Endothelial cell of umbilical vein (primary cell): ENCODE measurements around the gene RHD. TPM values are rescaled to one million over a fixed set of nuclear protein-coding genes. Genes with fewer than 3 reads are reported as not detected.

Experiments
- BruUV-seq: library from RNA; stranded (reverse); fragments of 400-500 nt; replicated peaks from 2 replicates; lab custom pipeline; 2021; lab: Mats Ljungman, UMichigan
- CTCF ChIA-PET: fragments of 300-600, 350-600 bp; sonication (Branson Sonifier 250); formaldehyde crosslinking; loops from one replicate; lab custom pipeline; 2021; ENCODE audit warnings: antibody characterized with exemption, inconsistent platforms; lab: Charles Lee
- POLR2A ChIA-PET: fragments of 300-600, 350-600 bp; sonication (Branson Sonifier 250); formaldehyde crosslinking; loops from one replicate; lab custom pipeline; 2021; ENCODE audit warnings: antibody characterized with exemption, inconsistent platforms; lab: Charles Lee
- DNase-seq: peaks from one replicate; pipeline ENCODE4 v3.0.0-alpha.2; 2011; ENCODE audit warnings: low read depth, low spot score
- FAIRE-seq: peaks from 2 replicates; lab custom pipeline; 2011; peaks lifted over from hg19 to GRCh38; lab: Jason Lieb, UNC
- H2AFZ ChIP-seq: 2 replicates; pipeline ENCODE4 v1.6.0; 2012; ENCODE audit warnings: low read depth, low read length, control low read depth, inconsistent platforms
- H3K27ac ChIP-seq: 2 replicates; pipeline ENCODE4 v1.5.1; 2011; ENCODE audit warnings: low read depth, mild to moderate bottlenecking, control low read depth, low read length, moderate library complexity; ENCODE audit not compliant: insufficient read depth
- H3K27me3 ChIP-seq, 2 experiments: 2 replicates each; pipeline versions ENCODE4 v1.6.0 to v1.6.1; 2011; ENCODE audit warnings: low read length in 2 of 2, mixed read lengths in 1 of 2; ENCODE audit not compliant: control insufficient read depth in 2 of 2, insufficient read depth in 2 of 2
- H3K36me3 ChIP-seq, 2 experiments: 2 replicates in 1 of 2; 3 replicates in 1 of 2; pipeline ENCODE4 v1.5.1; 2011; ENCODE audit warnings: low read length in 2 of 2, mild to moderate bottlenecking in 1 of 2, moderate library complexity in 1 of 2; ENCODE audit not compliant: control insufficient read depth in 2 of 2, insufficient read depth in 2 of 2; ENCODE audit errors: extremely low read depth in 1 of 2
- H3K4me1 ChIP-seq: 3 replicates; pipeline ENCODE4 v1.5.1; 2011; ENCODE audit warnings: mild to moderate bottlenecking, low read length; ENCODE audit not compliant: control insufficient read depth, insufficient read depth; ENCODE audit errors: extremely low read depth
- H3K4me2 ChIP-seq: 2 replicates; pipeline ENCODE4 v1.6.1; 2011; ENCODE audit warnings: low read length, control low read depth, mixed read lengths; ENCODE audit not compliant: insufficient read depth
- H3K4me3 ChIP-seq, 3 experiments: fragments of 200-600 bp in 1 of 3; sonication (generic), shearing (Covaris generic) in 1 of 3; replicated peaks in 1 of 3; 2 replicates each; pipeline ENCODE4 v1.5.1; 2011 to 2016; ENCODE audit warnings: control low read depth in 3 of 3, low read length in 3 of 3, mild to moderate bottlenecking in 2 of 3, inconsistent platforms in 1 of 3, low read depth in 1 of 3, moderate library complexity in 1 of 3; ENCODE audit not compliant: insufficient read depth in 1 of 3
- H3K79me2 ChIP-seq: 2 replicates; pipeline ENCODE4 v1.6.0; 2012; ENCODE audit warnings: low read length, inconsistent platforms; ENCODE audit not compliant: control insufficient read depth, insufficient read depth
- H3K9ac ChIP-seq: replicated peaks from 2 replicates; pipeline ENCODE3; 2011; ENCODE audit warnings: low read length, control low read depth; ENCODE audit not compliant: insufficient read depth; ENCODE audit errors: extremely low read depth
- H3K9me1 ChIP-seq: replicated peaks from 3 replicates; pipeline ENCODE4 v1.6.0; 2011; ENCODE audit warnings: mild to moderate bottlenecking, low read length; ENCODE audit not compliant: control insufficient read depth, insufficient read depth; ENCODE audit errors: extremely low read depth
- H3K9me3 ChIP-seq: replicated peaks from 2 replicates; pipeline ENCODE4 v1.5.1; 2012; ENCODE audit warnings: low read length, inconsistent platforms; ENCODE audit not compliant: control insufficient read depth, insufficient read depth
- H4K20me1 ChIP-seq: replicated peaks from 2 replicates; pipeline ENCODE3; 2011; ENCODE audit warnings: mild to moderate bottlenecking, low read length; ENCODE audit not compliant: control insufficient read depth, insufficient read depth; ENCODE audit errors: extremely low read depth
- CTCF ChIP-seq, 2 donors: IDR thresholded peaks; 1 replicate in 1 of 2; 2 replicates in 1 of 2; pipeline ENCODE4 v1.5.1; 2011; ENCODE audit warnings: low read length in 2 of 2, mild to moderate bottlenecking in 2 of 2, moderate library complexity in 2 of 2, control low read depth in 1 of 2, inconsistent platforms in 1 of 2, low read depth in 1 of 2; ENCODE audit not compliant: insufficient read depth in 1 of 2; ENCODE audit errors: extremely low read depth in 1 of 2
- EZH2 ChIP-seq: IDR thresholded peaks from 2 replicates; pipeline ENCODE4 v1.6.1; 2012; ENCODE audit warnings: borderline replicate concordance, low read depth, mild to moderate bottlenecking, moderate library complexity, low read length, inconsistent platforms; ENCODE audit not compliant: severe bottlenecking
- FOS ChIP-seq: IDR thresholded peaks from 2 replicates; pipeline ENCODE4 v1.6.1; 2011; ENCODE audit warnings: mild to moderate bottlenecking, low read length, moderate library complexity, borderline replicate concordance; ENCODE audit not compliant: insufficient read depth
- JUN ChIP-seq: IDR thresholded peaks from 2 replicates; pipeline ENCODE4 v1.6.1; 2011; ENCODE audit warnings: borderline replicate concordance, low read depth; ENCODE audit not compliant: insufficient read length, insufficient read depth
- POLR2AphosphoS5 ChIP-seq: IDR thresholded peaks from 2 replicates; pipeline ENCODE4 v1.6.1; 2012; ENCODE audit warnings: low read depth, mild to moderate bottlenecking, control low read depth, low read length, moderate library complexity; ENCODE audit not compliant: insufficient read depth
- dilution Hi-C: fragments of 300-500 bp; cut with MboI; formaldehyde crosslinking; loops from one replicate; pipeline ENCODE4 v1.15.0; 2019; ENCODE audit warnings: low sequenced_read_pairs; ENCODE audit not compliant: extremely low pct_ligation_motif_present
- intact Hi-C: fragments of 100-400 bp; cut with micrococcal nuclease; formaldehyde crosslinking; loops from one replicate; pipeline ENCODE4 v1.10.0; 2022
- polyA plus RNA-seq, 4 experiments: library from polyadenylated mRNA; depleted of rRNA in 3 of 4; stranded (reverse) in 3 of 4; unstranded in 1 of 4; fragments of >200 nt; gene quantifications; 2 replicates each; pipeline versions ENCODE4 v1.2.1 to v1.2.3, GENCODE V29; 2011 to 2012; ENCODE audit warnings: missing spikeins in 1 of 4
- total RNA-seq: library from RNA; stranded (reverse); gene quantifications from 2 replicates; pipeline ENCODE4 v1.2.3, GENCODE V29; 2021

The RHD gene
- total and polyA plus RNA-seq, 2 donors (not counting 3 experiments of a cell fraction or from before 2014, with no cell fraction given): not detected

- H3K9ac ChIP-seq: no peak overlapping the region
- TF ChIP-seq JUN (peak; percentile 26), CTCF (IDR thresholded peaks at IDR 0.05; ENCODE audit: extremely low read depth in 1 of 2, insufficient read depth in 1 of 2, low read depth in 1 of 2, low read length in 2 of 2) (no peak), EZH2 (no peak), POLR2AphosphoS5 (no peak), FOS (peak; percentile 38)
- H3K4me2 ChIP-seq: no peak overlapping the region
- H3K4me1 ChIP-seq: peaks cover 12% of the 10 kb centered on the region
- no peaks in the 10 kb centered on the region for H3K79me2 ChIP-seq
- no peak overlapping the region for H3K27ac ChIP-seq
- H3K4me3 ChIP-seq: no peak overlapping the region
- ChIA-PET CTCF (interaction anchor here (2.2 kb wide), 1 partner anchor 9 kb away, joined by 5 read pairs; the partner anchor contains the start of gene SYF2), POLR2A (no interaction called here)
- no peaks in the 10 kb centered on the region for H3K9me1 ChIP-seq
- dilution Hi-C loops (no loop called here), intact Hi-C loops (no loop called here)
- no peak overlapping the region for H2AFZ ChIP-seq
- H4K20me1 ChIP-seq: no peaks in the 10 kb centered on the region
- DNase-seq: no peak
- H3K36me3 ChIP-seq: peaks cover 12 to 18% of the 10 kb centered on the region in 2 experiments
- H3K9me3 ChIP-seq: no peaks in the 10 kb centered on the region
- H3K27me3 ChIP-seq: no peaks in the 10 kb centered on the region
- no TSS peak for BruUV-seq
- FAIRE-seq: no peak
Measured at GRCh38 chr1:25223471-25223870, 48.8 kb upstream of the RHD start.
